GM21515 (cell line): Measurements from ENCODE around the gene SGMS1.

ENCODE experiments used
- ATAC-seq: cut with Tn5 transposase; IDR thresholded peaks from one replicate; pipeline ENCODE4 v1.9.1; 2021; ENCODE audit not compliant: unreplicated experiment

SGMS1 gene

GRCh38 chr10:50636618-50637579 lies 13.1 kb upstream of the SGMS1 start:
- ATAC-seq = peak; percentile 91

GRCh38 chr10:50635286-50635685 lies 11.5 kb upstream of the SGMS1 start:
- no peak for ATAC-seq

GRCh38 chr10:50634479-50634878 lies 10.7 kb upstream of the SGMS1 start:
- no peak for ATAC-seq

- no peak for ATAC-seq
Measured at GRCh38 chr10:50631052-50631451, 7.3 kb upstream of the SGMS1 start.

GRCh38 chr10:50629495-50630122 lies 5.9 kb upstream of the SGMS1 start:
- no peak for ATAC-seq

GRCh38 chr10:50627896-50628295 lies 4.1 kb upstream of the SGMS1 start:
- ATAC-seq = no peak

- ATAC-seq = no peak
Measured at GRCh38 chr10:50627443-50627842, 3.7 kb upstream of the SGMS1 start.

- ATAC-seq = no peak
Measured at GRCh38 chr10:50625649-50626132, 1.9 kb upstream of the SGMS1 start.

- peak; percentile 44 for ATAC-seq
Measured at GRCh38 chr10:50624866-50625501, 1.2 kb upstream of the SGMS1 start.

GRCh38 chr10:50624413-50624865 lies 683 bp upstream of the SGMS1 start:
- ATAC-seq = peak; percentile 60

- ATAC-seq = peak; percentile 14
Measured at GRCh38 chr10:50622706-50623662, 772 bp downstream of the SGMS1 start.

GRCh38 chr10:50621968-50622705 lies 1.6 kb downstream of the SGMS1 start:
- peak; percentile 17 for ATAC-seq

GRCh38 chr10:50620899-50621298 lies 2.9 kb downstream of the SGMS1 start:
- ATAC-seq = no peak

GRCh38 chr10:50619882-50620281 lies 3.9 kb downstream of the SGMS1 start:
- ATAC-seq = no peak

- ATAC-seq = no peak
Measured at GRCh38 chr10:50619166-50619565, 4.6 kb downstream of the SGMS1 start.

- no peak for ATAC-seq
Measured at GRCh38 chr10:50618624-50619023, 5.1 kb downstream of the SGMS1 start.

GRCh38 chr10:50615658-50616057 lies 8.1 kb downstream of the SGMS1 start:
- ATAC-seq = no peak

- peak; percentile 44 for ATAC-seq
Measured at GRCh38 chr10:50614444-50615137, 9.2 kb downstream of the SGMS1 start.
